ENCODE measurements around the gene SOD2.
"Not testable (repeated sequence)": the region's sequence is repeated elsewhere in the genome, so short reads cannot be mapped to it uniquely, and the experiment has no call there.

Gene SOD2

DNA sequence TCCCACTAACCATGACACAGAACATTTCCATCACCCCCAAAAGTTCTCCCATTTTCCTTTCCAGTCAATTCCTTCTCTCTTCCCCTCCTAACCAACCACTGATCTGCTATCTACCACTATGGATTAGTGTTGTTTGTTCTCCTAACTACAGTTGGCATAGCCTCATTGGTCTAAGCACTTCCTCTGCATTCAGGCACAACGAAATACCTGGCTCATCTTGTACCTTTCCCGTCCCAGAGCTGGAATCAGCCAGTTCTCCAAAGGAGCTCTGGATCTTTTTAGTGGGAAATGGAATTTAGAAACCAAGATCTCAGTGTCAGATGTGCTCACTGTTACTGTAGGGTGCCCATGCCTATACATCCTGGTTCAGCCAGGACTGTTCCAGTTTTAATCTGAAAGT lies 30.2 kb upstream of the SOD2 start:
- no peaks in the 10 kb centered on the region for H3K27me3 Mint-ChIP-seq
- peaks cover 21% of the 10 kb centered on the region for H3K36me3 Mint-ChIP-seq
- ATAC-seq, result no peak
- no peak overlapping the region for H3K4me3 Mint-ChIP-seq
- H3K27ac Mint-ChIP-seq, result peak overlapping the region; percentile 9
- no peaks in the 10 kb centered on the region for H3K9me3 Mint-ChIP-seq
- peaks cover 30% of the 10 kb centered on the region for H3K4me1 Mint-ChIP-seq

DNA sequence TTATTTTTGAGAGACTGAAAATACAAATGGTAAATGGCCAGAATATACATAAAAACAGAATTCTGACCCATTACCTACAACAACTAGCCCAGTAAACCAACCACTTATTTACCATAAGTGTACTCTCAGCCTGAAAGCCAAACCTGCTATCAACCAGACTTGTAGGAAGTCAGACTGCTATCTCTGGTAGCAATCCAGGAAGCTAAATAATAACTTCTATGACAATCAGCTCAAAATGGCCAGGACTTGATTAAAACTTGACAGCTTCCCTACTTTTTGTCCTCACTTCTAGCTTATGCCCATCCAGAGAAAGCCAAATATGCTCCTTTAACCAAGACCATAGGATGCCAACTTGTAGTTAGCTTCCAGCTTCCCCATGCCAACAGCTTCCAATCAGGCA lies 29.6 kb upstream of the SOD2 start:
- Mint-ChIP-seq H3K27me3 (no peaks in the 10 kb centered on the region), H3K27ac (peak overlapping the region; percentile 9), H3K4me3 (no peak overlapping the region), H3K36me3 (peaks cover 21% of the 10 kb centered on the region), H3K4me1 (peaks cover 28% of the 10 kb centered on the region), H3K9me3 (no peaks in the 10 kb centered on the region)
- no peak for ATAC-seq

DNA sequence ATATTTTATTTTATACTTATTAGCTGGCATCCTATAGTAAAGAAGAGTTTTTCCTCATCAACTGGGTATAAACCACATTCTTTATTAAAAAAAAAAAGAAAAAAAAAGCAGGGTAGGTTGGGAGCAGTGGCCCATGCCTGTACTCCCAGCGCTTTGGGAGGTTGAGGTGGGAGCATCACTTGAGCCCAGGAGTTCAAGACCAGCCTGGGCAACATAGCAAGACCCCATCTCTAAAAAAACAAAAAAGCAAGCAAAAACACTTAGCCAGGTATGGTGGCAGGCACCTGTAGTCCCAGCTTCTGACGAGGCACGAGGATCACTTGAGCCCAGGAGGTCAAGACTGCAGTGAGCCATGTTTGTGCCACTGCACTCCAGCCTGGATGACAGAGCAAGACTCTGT lies 28.9 kb upstream of the SOD2 start:
- Mint-ChIP-seq H3K36me3 (peaks cover 21% of the 10 kb centered on the region), H3K4me1 (peaks cover 28% of the 10 kb centered on the region)
- H3K27me3 Mint-ChIP-seq, H3K27ac Mint-ChIP-seq, H3K4me3 Mint-ChIP-seq, H3K9me3 Mint-ChIP-seq, ATAC-seq: not testable (repeated sequence)

DNA sequence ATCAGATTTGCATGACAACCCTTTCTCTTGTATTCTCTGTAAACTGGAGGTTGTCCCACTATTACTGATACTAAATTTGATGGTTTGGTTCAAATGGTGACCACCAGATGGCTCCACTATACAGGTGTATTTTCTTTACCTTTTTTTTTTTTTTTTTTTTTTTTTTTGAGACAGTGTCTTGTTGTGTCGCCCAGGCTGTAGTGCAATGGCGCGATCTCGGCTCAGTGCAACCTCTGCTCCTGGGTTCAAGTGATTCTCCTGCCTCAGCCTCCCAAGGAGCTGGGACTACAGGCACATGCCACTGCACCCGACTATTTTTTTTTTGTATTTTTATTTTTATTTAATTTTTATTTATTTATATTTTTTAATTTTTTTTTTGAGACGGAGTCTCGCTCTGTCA lies 27.7 kb upstream of the SOD2 start:
- Mint-ChIP-seq H3K4me3 (no peak overlapping the region), H3K36me3 (peaks cover 21% of the 10 kb centered on the region), H3K27me3 (no peaks in the 10 kb centered on the region), H3K9me3 (no peaks in the 10 kb centered on the region), H3K27ac (no peak overlapping the region), H3K4me1 (peaks cover 21% of the 10 kb centered on the region)
- no peak for ATAC-seq

DNA sequence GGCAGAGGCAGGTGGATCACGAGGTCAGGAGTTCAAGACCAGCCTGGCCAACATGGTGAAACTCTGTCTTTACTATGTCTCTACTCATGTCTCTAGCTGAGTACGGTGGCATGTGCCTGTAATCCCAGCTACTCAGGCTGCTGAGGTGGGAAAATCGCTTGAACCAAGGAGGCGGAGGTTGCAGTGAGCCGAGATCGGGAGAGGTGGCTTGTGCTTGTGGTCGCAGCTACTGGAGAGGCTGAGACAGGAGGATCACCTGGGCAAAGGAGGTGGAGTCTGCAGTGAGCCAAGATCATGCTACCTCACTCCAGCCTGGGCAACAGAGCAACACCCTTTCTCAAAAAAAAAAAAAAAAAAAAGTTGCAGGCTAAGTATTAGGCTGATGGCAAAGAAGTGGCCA lies 26.2 kb upstream of the SOD2 start:
- no peaks in the 10 kb centered on the region for H3K27me3 Mint-ChIP-seq
- H3K9me3 Mint-ChIP-seq, result no peaks in the 10 kb centered on the region
- H3K4me3 Mint-ChIP-seq, result no peak overlapping the region
- no peak overlapping the region for H3K27ac Mint-ChIP-seq
- peaks cover 23% of the 10 kb centered on the region for H3K36me3 Mint-ChIP-seq
- peaks cover 18% of the 10 kb centered on the region for H3K4me1 Mint-ChIP-seq
- no peak for ATAC-seq

DNA sequence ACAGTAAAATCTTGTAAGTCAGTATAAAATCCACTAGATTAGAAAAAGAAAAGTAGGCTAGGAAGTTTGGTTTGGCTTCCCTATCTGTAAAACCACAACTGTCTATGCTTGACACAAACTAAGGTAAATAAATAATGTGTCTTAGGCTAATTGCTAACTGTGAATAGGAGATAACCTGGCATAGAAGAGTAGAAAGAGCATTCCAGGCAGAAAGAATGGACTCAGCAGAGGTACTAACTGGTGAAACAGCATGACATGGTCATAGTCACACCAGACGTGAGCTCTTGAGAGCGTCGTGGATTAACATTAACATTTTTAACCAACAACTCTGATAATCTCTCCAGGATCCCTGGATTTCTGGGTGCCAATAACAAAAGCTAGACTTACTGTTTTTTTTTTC lies 25.6 kb upstream of the SOD2 start:
- no peak overlapping the region for H3K27ac Mint-ChIP-seq
- H3K4me3 Mint-ChIP-seq, result no peak overlapping the region
- ATAC-seq, result no peak
- no peaks in the 10 kb centered on the region for H3K27me3 Mint-ChIP-seq
- H3K36me3 Mint-ChIP-seq, result peaks cover 19% of the 10 kb centered on the region
- H3K4me1 Mint-ChIP-seq, result peaks cover 18% of the 10 kb centered on the region
- no peaks in the 10 kb centered on the region for H3K9me3 Mint-ChIP-seq

DNA sequence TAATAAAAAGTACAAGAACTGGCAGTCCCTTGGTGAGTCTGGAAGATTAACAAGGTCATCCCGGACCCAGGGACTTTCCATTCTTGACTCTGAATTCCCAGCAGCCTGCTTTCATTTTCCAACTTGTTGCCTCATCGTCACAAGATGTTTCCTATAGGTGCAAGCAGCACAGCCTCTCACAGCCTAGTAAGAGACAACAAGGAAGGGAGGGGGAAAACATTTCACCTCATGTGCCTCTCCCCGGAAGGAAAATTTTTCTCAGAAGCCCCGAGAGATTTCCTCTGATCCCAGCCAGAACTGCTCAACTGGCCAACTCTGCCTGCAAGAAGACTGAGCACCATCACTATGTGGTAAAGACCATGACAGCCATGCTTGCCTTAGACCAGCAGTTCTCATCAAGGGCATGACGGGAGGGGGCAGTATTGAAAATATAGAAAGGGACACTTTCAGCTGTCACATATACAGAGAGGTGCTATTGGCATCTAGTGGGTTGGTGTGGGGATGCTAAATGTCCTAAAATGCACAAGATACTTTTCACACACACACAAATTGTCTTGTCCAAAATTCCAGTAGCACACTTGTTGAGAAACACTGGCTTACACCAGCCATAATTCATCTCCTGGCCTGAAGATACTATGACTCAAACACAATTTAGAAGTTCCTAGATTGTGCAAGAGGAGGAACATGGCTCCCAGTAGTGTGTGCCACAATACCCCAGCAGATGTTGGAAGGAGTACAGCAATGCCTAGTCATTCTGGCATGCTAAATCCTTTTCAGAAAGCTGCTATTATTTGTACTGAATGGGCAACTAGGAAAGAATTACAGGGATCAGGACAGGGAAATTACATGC lies 23.4 kb upstream of the SOD2 start:
- H3K27me3 Mint-ChIP-seq, result no peaks in the 10 kb centered on the region
- H3K4me1 Mint-ChIP-seq, result peaks cover 6% of the 10 kb centered on the region
- no peak for ATAC-seq
- no peaks in the 10 kb centered on the region for H3K9me3 Mint-ChIP-seq
- no peak overlapping the region for H3K27ac Mint-ChIP-seq
- no peak overlapping the region for H3K4me3 Mint-ChIP-seq
- H3K36me3 Mint-ChIP-seq, result peaks cover 7% of the 10 kb centered on the region

DNA sequence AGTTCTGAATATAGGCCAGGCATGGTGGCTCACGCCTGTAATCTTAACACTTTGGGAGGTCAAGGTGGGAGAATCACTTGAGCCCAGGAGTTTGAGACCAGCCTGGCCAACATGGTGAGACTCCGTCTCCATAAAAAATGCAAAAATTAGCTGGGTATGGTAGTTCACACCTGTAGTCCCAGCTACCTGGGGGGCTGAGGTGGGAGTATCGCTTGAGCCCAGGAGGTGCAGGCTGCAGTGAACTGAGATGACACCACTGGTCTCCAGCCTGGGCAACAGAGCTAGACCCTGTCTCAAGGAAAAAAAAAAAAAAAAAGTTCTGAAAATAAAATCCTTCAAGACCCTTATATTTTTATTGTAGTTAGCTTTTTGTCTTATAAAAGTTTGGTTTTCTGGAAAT lies 22.6 kb upstream of the SOD2 start:
- H3K4me3 Mint-ChIP-seq, result no peak overlapping the region
- no peaks in the 10 kb centered on the region for H3K27me3 Mint-ChIP-seq
- peaks cover 6% of the 10 kb centered on the region for H3K4me1 Mint-ChIP-seq
- no peaks in the 10 kb centered on the region for H3K9me3 Mint-ChIP-seq
- peaks cover 7% of the 10 kb centered on the region for H3K36me3 Mint-ChIP-seq
- ATAC-seq, result no peak
- H3K27ac Mint-ChIP-seq, result no peak overlapping the region

DNA sequence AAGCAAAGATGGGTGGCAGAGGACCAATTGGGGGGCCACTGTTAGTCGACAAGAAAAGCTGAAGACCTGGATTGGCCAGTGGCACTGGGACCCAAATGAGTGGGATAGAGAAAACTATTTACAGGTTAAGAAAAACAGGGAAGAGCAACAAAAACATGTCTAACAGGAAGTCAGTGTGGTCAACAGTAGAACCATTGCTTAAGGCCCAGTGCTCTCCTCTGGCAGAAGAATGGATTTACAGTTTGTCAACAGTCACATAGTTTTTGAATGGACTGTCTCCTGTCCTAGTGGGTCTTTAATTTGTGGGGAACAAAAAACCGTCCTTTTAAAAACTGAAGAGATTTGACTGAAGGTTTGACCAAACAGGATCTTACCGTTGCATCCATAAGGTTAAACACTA lies 22.1 kb upstream of the SOD2 start:
- no peaks in the 10 kb centered on the region for H3K9me3 Mint-ChIP-seq
- H3K4me1 Mint-ChIP-seq, result peaks cover 6% of the 10 kb centered on the region
- H3K4me3 Mint-ChIP-seq, result no peak overlapping the region
- no peaks in the 10 kb centered on the region for H3K27me3 Mint-ChIP-seq
- no peak overlapping the region for H3K27ac Mint-ChIP-seq
- ATAC-seq, result no peak
- H3K36me3 Mint-ChIP-seq, result peaks cover 7% of the 10 kb centered on the region

DNA sequence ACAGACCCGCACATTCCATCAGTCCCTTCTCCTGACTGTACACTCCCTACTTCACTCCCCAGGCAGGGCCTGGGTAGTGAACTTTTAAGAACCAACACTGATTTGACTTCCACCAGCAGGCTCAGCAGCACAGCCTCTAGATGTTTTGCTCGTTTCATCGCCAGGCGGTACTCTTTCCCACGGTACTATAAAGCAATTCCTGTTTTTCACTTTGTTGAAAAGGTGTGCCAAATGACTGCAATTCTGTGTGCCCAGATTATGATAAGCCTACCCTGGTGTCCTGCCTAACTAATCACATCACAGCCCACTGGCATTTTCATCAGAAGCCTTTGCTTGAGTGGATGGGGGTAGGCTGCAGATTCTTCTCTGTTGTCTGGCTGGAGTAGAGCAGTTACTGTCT lies 21.4 kb upstream of the SOD2 start:
- ATAC-seq, result no peak
- H3K27me3 Mint-ChIP-seq, result no peaks in the 10 kb centered on the region
- H3K4me1 Mint-ChIP-seq, result peaks cover 6% of the 10 kb centered on the region
- H3K27ac Mint-ChIP-seq, result no peak overlapping the region
- no peak overlapping the region for H3K4me3 Mint-ChIP-seq
- no peaks in the 10 kb centered on the region for H3K9me3 Mint-ChIP-seq
- H3K36me3 Mint-ChIP-seq, result peaks cover 7% of the 10 kb centered on the region

DNA sequence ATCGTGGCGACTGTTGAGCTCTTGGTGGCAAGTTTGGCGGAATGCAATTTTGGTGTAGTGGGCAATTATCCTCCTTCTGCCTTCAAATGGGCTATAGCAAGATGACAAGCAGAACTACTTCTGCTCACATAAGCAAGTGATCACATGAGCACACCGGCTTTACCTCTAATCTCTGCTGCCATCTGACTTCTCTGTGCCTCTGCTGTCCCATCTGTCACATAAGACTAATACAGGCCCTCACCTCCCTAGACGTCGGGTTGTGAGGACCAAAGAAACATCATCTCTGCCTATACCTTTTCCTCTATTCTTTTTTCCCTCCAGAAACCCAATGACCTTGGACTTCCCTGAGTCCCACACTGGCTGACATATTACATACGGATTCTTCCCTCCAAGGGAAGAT lies 20.9 kb upstream of the SOD2 start:
- no peak overlapping the region for H3K4me3 Mint-ChIP-seq
- no peak for ATAC-seq

DNA sequence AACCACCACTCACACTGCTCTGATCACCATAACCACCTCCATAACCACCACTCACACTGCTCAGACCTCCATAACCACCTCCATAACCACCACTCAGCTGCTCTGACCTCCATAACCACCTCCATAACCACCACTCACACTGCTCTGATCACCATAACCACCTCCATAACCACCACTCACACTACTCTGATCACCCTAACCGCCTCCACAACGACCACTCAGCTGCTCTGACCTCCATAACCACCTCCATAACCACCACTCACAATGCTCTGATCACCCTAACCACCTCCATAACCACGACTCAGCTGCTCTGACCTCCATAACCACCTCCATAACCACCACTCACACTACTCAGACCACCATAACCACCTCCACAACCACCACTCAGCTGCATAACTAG lies 19.3 kb upstream of the SOD2 start:
- peaks cover 11% of the 10 kb centered on the region for H3K36me3 Mint-ChIP-seq
- not testable (repeated sequence) for H3K27me3 Mint-ChIP-seq, H3K4me1 Mint-ChIP-seq, H3K4me3 Mint-ChIP-seq, H3K9me3 Mint-ChIP-seq, H3K27ac Mint-ChIP-seq, ATAC-seq

More for the DNA sequence above, 20.9 kb upstream of the SOD2 start:
- no peaks in the 10 kb centered on the region for H3K9me3 Mint-ChIP-seq
- peaks cover 6% of the 10 kb centered on the region for H3K4me1 Mint-ChIP-seq
- H3K27ac Mint-ChIP-seq, result no peak overlapping the region
- H3K36me3 Mint-ChIP-seq, result peaks cover 11% of the 10 kb centered on the region
- H3K27me3 Mint-ChIP-seq, result no peaks in the 10 kb centered on the region

DNA sequence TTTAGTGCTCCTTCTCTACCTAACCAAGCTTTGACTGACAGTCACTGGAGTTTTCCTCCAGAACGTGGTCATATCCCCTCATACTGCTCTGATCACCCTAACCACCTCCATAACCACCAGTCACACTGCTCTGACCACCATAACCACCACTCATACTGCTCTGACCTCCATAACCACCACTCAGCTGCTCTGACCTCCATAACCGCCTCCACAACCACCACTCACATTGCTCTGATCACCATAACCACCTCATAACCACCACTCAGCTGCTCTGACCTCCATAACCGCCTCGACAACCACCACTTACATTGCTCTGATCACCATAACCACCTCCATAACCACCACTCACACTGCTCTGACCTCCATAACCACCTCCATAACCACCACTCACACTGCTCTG lies 17.6 kb upstream of the SOD2 start:
- H3K9me3 Mint-ChIP-seq, H3K4me3 Mint-ChIP-seq, H3K27ac Mint-ChIP-seq, ATAC-seq, H3K27me3 Mint-ChIP-seq, H3K4me1 Mint-ChIP-seq: not testable (repeated sequence)
- peaks cover 17% of the 10 kb centered on the region for H3K36me3 Mint-ChIP-seq

DNA sequence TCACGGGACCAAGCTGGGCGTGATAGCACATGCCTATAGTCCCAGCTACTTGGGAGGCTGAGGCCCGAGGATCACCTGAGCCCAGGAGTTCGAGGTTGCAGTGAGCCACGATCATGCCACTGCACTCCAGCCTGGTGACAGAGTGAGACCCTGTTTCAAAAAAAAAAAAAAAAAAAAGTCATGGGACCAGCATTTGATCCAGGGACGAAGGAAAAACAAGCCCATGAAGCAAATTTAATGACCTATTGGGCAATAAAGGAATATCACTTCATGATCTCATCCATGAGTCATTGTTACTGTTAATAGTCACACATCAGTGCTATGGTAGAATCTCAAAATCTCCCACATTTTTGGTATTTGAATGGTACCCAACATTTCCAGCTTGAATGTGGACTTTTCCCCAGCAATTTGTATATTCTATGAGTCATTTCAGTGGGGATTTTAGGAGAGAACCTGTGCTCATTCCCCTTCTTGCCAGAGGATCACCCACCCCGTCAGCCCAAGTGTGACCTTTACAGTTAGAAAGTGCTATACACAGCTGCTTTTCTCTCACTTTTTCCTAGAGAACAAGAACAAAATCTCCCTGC lies 8.5 kb upstream of the SOD2 start:
- ATAC-seq, result no peak
- H3K27ac Mint-ChIP-seq, result no peak overlapping the region
- no peaks in the 10 kb centered on the region for H3K9me3 Mint-ChIP-seq
- H3K4me1 Mint-ChIP-seq, result peaks cover 15% of the 10 kb centered on the region
- H3K4me3 Mint-ChIP-seq, result no peak overlapping the region
- H3K36me3 Mint-ChIP-seq, result peaks cover 5% of the 10 kb centered on the region
- H3K27me3 Mint-ChIP-seq, result no peaks in the 10 kb centered on the region

DNA sequence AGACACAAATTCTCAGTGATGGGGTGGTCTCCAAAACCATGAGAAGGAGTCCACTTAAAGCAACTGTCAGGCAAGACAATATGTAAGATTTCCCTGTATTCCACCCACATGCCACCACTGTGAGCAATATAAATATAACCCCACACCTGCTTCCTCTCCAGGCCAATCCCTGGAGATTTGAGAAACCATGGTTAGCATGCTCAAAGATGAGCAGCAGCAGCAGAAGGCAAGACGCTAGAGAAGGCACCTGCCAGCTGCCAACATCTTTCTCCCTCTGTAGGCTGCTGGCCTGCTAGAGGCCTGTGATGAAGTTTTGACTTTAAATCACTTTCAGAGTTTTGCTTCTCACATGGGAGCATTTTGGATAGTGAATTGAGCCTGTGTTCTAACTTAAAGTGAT lies 7.9 kb upstream of the SOD2 start:
- peak overlapping the region; percentile 41 for H3K27ac Mint-ChIP-seq
- no peaks in the 10 kb centered on the region for H3K9me3 Mint-ChIP-seq
- no peak overlapping the region for H3K4me3 Mint-ChIP-seq
- peak; percentile 79 for ATAC-seq
- H3K4me1 Mint-ChIP-seq, result peaks cover 15% of the 10 kb centered on the region
- H3K27me3 Mint-ChIP-seq, result no peaks in the 10 kb centered on the region
- H3K36me3 Mint-ChIP-seq, result peaks cover 5% of the 10 kb centered on the region

DNA sequence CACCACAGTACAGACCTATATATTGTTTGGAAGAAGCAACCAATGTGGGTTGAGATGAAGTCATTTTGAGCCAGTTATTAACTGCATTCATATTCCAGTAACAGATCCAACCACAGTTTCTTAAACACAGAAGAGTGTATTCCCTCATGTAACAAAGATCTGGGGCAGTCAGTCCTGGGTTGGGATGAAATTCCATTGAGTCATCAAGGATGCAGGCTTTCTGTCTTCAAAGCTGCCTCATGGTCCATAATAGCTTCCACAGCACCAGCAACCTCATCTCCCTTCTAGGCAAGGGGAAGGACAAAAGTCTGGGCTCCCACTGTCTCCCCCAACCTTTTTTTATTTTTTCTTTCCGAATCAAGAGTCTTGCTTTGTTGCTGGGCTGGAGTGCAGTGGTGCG lies 2.9 kb upstream of the SOD2 start:
- Mint-ChIP-seq H3K36me3 (no peaks in the 10 kb centered on the region), H3K4me3 (no peak overlapping the region), H3K9me3 (no peaks in the 10 kb centered on the region), H3K27ac (no peak overlapping the region), H3K27me3 (no peaks in the 10 kb centered on the region), H3K4me1 (peaks cover 37% of the 10 kb centered on the region)
- no peak for ATAC-seq
